ENCODE data around the gene SYT12. TPM values are rescaled to one million over a fixed set of nuclear protein-coding genes. Genes with fewer than 3 reads are reported as not detected.
A peak's percentile ranks its signal among the peaks of the same experiment; 100 is the strongest.

The SYT12 gene
- total RNA-seq, 1 donor from 2014 or later, result 0.40 TPM

DNA sequence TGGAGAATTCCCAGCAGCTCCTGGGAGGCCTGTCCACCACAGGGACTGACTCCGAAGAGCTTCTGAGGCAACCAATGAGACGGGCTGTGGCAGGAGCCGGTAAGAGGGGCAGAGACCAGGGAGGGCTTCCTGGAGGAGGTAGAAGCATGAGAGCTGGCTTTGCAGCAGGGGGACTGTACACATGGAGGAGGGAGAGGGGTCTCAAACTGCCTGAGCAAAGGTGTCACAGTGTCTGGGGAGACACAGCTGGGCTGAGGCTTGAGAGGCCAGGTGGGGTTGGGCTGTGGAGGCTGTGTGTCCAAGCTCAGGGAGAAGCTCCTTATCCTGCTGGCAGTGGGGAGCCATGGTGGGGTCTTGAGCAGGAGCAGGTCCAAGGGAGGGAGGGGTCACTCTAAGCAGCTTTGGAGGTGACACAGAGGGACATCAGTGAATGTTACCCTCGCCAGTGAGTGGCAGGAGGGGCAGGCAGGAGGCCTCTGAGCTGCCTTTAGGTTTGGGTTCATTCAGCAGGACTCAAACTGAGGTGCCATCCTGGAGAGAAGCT lies 29.1 kb downstream of the SYT12 start:
- H3K4me3 Mint-ChIP-seq, result no peak overlapping the region
- no peak overlapping the region for H3K27ac Mint-ChIP-seq
- no peaks in the 10 kb centered on the region for H3K9me3 Mint-ChIP-seq
- TF ChIP-seq, protein P1, sequence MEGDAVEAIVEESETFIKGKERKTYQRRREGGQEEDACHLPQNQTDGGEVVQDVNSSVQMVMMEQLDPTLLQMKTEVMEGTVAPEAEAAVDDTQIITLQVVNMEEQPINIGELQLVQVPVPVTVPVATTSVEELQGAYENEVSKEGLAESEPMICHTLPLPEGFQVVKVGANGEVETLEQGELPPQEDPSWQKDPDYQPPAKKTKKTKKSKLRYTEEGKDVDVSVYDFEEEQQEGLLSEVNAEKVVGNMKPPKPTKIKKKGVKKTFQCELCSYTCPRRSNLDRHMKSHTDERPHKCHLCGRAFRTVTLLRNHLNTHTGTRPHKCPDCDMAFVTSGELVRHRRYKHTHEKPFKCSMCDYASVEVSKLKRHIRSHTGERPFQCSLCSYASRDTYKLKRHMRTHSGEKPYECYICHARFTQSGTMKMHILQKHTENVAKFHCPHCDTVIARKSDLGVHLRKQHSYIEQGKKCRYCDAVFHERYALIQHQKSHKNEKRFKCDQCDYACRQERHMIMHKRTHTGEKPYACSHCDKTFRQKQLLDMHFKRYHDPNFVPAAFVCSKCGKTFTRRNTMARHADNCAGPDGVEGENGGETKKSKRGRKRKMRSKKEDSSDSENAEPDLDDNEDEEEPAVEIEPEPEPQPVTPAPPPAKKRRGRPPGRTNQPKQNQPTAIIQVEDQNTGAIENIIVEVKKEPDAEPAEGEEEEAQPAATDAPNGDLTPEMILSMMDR (IDR thresholded peaks at IDR 0.05; ENCODE audit: unreplicated experiment), result no peak
- H3K4me1 Mint-ChIP-seq, result peaks cover 24% of the 10 kb centered on the region
- H3K27me3 Mint-ChIP-seq (ENCODE audit: low read depth), result no peaks in the 10 kb centered on the region
- no peaks in the 10 kb centered on the region for H3K36me3 Mint-ChIP-seq
- DNase-seq (ENCODE audit: low spot score in 2 of 2, unreplicated experiment in 2 of 2), result no peak

DNA sequence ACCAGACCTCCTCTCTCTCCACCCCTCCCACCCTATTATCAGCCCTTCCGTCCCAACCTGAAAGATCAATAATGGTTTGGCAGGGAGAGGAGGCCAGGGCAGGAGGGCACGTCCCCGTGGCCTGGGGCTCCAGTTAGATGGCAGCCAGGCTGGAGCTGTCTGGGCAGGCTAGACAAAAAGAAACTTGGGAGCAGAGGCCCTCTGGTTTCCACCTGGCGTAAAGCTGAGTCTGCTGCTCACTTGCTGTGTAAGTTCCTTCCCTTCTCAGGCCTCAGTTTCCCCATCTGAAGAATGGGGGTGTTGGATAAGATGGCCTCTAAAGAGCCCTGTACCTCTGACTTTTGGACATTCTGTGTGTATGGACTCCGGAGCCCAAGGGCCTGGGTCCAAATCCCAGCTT lies 30.0 kb downstream of the SYT12 start:
- TF ChIP-seq, protein P1 (IDR thresholded peaks at IDR 0.05; ENCODE audit: unreplicated experiment), result no peak
- H3K9me3 Mint-ChIP-seq, result no peaks in the 10 kb centered on the region
- no peak overlapping the region for H3K4me3 Mint-ChIP-seq
- DNase-seq (ENCODE audit: low spot score in 2 of 2, unreplicated experiment in 2 of 2), result no peak
- no peaks in the 10 kb centered on the region for H3K27me3 Mint-ChIP-seq (ENCODE audit: low read depth)
- H3K27ac Mint-ChIP-seq, result no peak overlapping the region
- H3K4me1 Mint-ChIP-seq, result peaks cover 24% of the 10 kb centered on the region
- no peaks in the 10 kb centered on the region for H3K36me3 Mint-ChIP-seq

DNA sequence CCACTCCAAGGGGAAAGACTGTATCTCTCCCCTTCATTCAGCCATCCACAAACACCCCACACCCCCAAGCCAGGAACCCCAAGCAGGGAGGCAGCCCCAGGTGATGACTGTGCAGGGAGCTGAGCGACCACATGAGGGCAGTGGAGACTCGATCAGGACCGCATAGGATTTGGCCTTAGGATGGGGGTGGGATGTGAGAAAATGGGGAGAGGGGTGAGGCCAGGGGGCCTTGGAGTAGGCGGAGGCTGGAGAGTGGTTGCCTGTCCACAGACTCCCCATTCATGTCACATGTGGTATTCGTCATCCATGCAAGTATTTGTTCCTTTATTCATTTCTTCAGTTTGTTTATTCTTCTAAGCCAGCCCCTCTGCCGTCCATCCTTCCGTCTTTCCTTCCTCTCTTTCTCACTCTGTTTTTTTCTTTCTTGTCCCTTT lies 31.0 kb downstream of the SYT12 start:
- TF ChIP-seq, protein P1 (IDR thresholded peaks at IDR 0.05; ENCODE audit: unreplicated experiment), result peak; percentile 51
- H3K9me3 Mint-ChIP-seq, result no peaks in the 10 kb centered on the region
- no peaks in the 10 kb centered on the region for H3K36me3 Mint-ChIP-seq
- H3K4me1 Mint-ChIP-seq, result peaks cover 24% of the 10 kb centered on the region
- no peaks in the 10 kb centered on the region for H3K27me3 Mint-ChIP-seq (ENCODE audit: low read depth)
- H3K4me3 Mint-ChIP-seq, result no peak overlapping the region
- DNase-seq (ENCODE audit: low spot score in 2 of 2, unreplicated experiment in 2 of 2), result no peak
- H3K27ac Mint-ChIP-seq, result peak overlapping the region; percentile 23

DNA sequence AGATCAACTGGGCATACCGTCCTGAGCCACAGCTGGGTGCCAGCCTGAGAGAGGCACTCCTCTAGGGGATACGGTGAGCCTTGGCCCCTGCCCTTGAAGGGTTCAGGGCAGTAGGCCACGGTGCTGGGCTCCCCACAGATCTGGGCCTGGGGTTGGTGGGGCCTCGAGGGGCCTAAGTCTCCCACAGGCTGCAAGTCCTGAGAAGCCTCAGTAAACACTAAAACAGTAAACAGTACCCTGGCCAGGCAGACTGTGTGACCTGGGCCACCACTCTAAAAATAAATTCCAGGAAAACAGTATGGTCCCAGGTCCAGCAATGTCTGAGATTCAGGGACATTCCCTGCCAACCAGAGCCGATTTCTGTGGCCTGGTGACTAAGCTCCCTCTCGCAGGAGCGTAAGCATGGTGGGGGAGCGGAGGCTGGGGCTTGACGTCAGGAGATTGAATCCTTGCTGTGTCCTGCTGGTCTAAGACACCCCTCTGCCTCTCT lies 31.5 kb downstream of the SYT12 start:
- DNase-seq (ENCODE audit: low spot score in 2 of 2, unreplicated experiment in 2 of 2), result no peak
- no peaks in the 10 kb centered on the region for H3K36me3 Mint-ChIP-seq
- TF ChIP-seq, protein P1 (IDR thresholded peaks at IDR 0.05; ENCODE audit: unreplicated experiment), result no peak
- H3K27ac Mint-ChIP-seq, result peak overlapping the region; percentile 77
- H3K4me1 Mint-ChIP-seq, result peaks cover 24% of the 10 kb centered on the region
- no peak overlapping the region for H3K4me3 Mint-ChIP-seq
- H3K9me3 Mint-ChIP-seq, result no peaks in the 10 kb centered on the region
- no peaks in the 10 kb centered on the region for H3K27me3 Mint-ChIP-seq (ENCODE audit: low read depth)

DNA sequence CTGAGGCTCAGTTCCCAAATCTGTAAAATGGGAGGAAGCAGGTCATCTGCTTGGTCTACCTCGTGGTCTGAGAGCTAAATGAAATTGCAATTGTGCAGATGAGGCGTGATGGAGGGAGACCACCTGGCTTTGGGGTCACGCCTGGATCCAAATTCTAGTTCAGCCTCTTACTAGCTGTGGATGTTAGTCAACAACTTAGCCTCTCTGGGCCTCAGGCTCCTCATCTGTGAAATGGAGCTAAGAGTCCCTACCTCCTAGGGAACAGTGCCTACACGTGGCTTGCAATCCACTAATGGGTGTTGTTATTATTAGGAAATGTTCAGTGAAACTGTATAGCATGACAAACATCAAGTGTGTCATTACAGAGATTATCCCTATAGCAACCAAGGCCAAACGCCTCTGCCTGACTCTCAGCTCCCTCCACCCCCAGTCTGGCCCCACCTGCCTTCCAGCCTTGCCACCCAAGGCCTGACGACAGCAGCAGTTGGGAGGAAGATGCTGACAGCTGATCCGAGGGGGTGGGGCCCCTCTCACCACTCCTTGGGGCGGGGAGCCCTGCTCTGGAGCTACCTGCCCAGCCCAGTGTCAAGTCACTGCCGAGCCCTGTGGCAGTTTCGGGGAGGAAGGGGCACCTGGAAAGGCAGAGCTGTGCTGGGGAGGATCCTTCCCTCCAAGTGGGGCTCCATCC lies 32.0 kb downstream of the SYT12 start:
- Mint-ChIP-seq H3K27me3 (ENCODE audit: low read depth) (no peaks in the 10 kb centered on the region), H3K27ac (peak overlapping the region; percentile 77), H3K36me3 (no peaks in the 10 kb centered on the region), H3K4me3 (peak overlapping the region; percentile 78), H3K4me1 (peaks cover 24% of the 10 kb centered on the region), H3K9me3 (no peaks in the 10 kb centered on the region)
- TF ChIP-seq, protein P1 (IDR thresholded peaks at IDR 0.05; ENCODE audit: unreplicated experiment), result no peak
- no peak for DNase-seq (ENCODE audit: low spot score in 2 of 2, unreplicated experiment in 2 of 2)
